Measurements from ENCODE around the gene SELENBP1. TPM values are rescaled to one million over a fixed set of nuclear protein-coding genes. Genes with fewer than 3 reads are reported as not detected.

The SELENBP1 gene
- total and polyA plus RNA-seq, 9 of the 15 experiments (the other 6 are each of a cell fraction or from before 2014, with no cell fraction given), result 25.8 to 81.2 (median 47.1) TPM

- peaks cover 3 to 35% of the 10 kb centered on the region in 2 experiments; a peak in 4 of 5 replicates for H3K4me1 ChIP-seq (replicated peaks in 1 of 2; ENCODE audit: control insufficient read depth in 2 of 2, insufficient read depth in 2 of 2, low read length in 2 of 2)
- H4K20me1 ChIP-seq (replicated peaks; ENCODE audit: control insufficient read depth, insufficient read depth, low read length), result 0 out of 2 replicates have a peak, but pooled peaks cover 5% of the 10 kb centered on the region
- ChIA-PET POLR2A (interaction anchor here (0.9 to 12.6 kb wide), 4 partner anchors 13 to 257 kb away, joined by 3 to 156 read pairs (median 4); no protein-coding TSS in a partner anchor), CTCF (ENCODE audit: low intra/inter-chr PET ratio) (interaction anchor here (0.6 kb wide), 1 partner anchor 65 kb away, joined by 3 read pairs; no protein-coding TSS in a partner anchor)
- no peaks in the 10 kb centered on the region for H3K9me3 ChIP-seq (replicated peaks; ENCODE audit: control insufficient read depth, insufficient read depth, low read depth, low read length)
- in situ Hi-C loops (cut with MboI) (no loop called here), intact Hi-C loops (cut with micrococcal nuclease) (no loop called here)
- H3K36me3 ChIP-seq (ENCODE audit: control insufficient read depth, insufficient read depth, low read length), result peaks cover 27% of the 10 kb centered on the region
- peak overlapping the region in 1 of 2 experiments; percentile 72; a peak in 1 of 4 replicates for H3K9ac ChIP-seq (ENCODE audit: insufficient read depth in 1 of 2, low read depth in 2 of 2, low read length in 2 of 2)
- TF ChIP-seq ADNP (tag; IDR thresholded peaks at IDR 0.05) (no peak), HES1 (IDR thresholded peaks at IDR 0.05; ENCODE audit: low read depth) (no peak)
- no peak overlapping the region for H3K27ac ChIP-seq (ENCODE audit: extremely low read depth, low read depth, low read length)
- 0 out of 2 replicates have a peak overlapping the region, but pooled peaks have one; percentile 97 for H3K4me2 ChIP-seq (ENCODE audit: insufficient read depth, low read length)
- H3K79me2 ChIP-seq (ENCODE audit: control insufficient read depth, insufficient read depth, low read length), result peaks cover 34% of the 10 kb centered on the region
- no peak overlapping the region; the same call in 1 of the 2 replicates for H3K4me3 ChIP-seq
- H3K9me1 ChIP-seq (ENCODE audit: control insufficient read depth, insufficient read depth, low read length), result no peaks in the 10 kb centered on the region
- no peak overlapping the region for H2AFZ ChIP-seq (ENCODE audit: low read depth, low read length)
- no TSS peak for BruUV-seq (replicated peaks)
- no peak for FAIRE-seq
- H3K27me3 ChIP-seq (ENCODE audit: control insufficient read depth in 2 of 2, insufficient read depth in 2 of 2, low read length in 2 of 2), result no peaks in the 10 kb centered on the region
- 93% methylated on average over 7 of the region's 7 CpGs for WGBS (ENCODE audit: insufficient coverage, low coverage, missing lambda C conversion rate)
- DNase-seq (ENCODE audit: extremely low read depth in 1 of 4, low spot score in 3 of 4), result no peak
- no peak for ATAC-seq
These were observed 47.3 kb downstream of the SELENBP1 start for GRCh38 chr1:151325231-151325630.

DNA sequence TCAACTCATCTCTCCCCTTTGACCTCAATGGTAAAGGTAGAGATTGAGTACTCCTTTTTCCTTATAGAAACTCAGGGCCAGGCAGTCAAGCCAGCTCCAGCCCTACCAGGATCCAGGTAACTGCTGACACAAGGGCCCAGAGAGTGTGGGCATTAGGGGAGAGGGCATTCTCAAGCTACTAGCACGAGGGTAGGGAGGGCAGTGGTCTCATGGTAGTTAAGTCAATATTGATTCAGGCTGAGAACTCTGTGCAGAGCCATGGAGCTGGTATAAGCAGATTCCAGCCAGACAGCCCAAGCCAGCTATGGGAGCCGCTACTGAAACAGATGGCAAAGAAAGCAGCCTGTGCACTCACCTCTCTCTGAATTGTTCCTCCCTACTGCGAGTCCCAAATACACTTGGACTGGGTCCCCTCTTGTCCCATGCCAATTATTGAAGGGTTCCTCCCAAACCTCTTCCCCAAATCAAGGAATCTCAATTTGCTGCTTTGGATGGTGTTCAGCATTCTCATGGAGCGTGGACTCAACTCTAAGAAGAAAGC lies 48.0 kb downstream of the SELENBP1 start:
- DNase-seq (ENCODE audit: extremely low read depth in 1 of 4, low spot score in 3 of 4), result no peak
- H3K9ac ChIP-seq (ENCODE audit: insufficient read depth in 1 of 2, low read depth in 2 of 2, low read length in 2 of 2), result no peak overlapping the region
- H2AFZ ChIP-seq (ENCODE audit: low read depth, low read length), result no peak overlapping the region
- intact Hi-C loops (cut with micrococcal nuclease) (no loop called here), in situ Hi-C loops (cut with MboI) (no loop called here)
- H3K36me3 ChIP-seq (ENCODE audit: control insufficient read depth, insufficient read depth, low read length), result peaks cover 30% of the 10 kb centered on the region
- H3K9me3 ChIP-seq (replicated peaks; ENCODE audit: control insufficient read depth, insufficient read depth, low read depth, low read length), result no peaks in the 10 kb centered on the region
- 0 out of 2 replicates have a peak, but pooled peaks cover 5% of the 10 kb centered on the region for H4K20me1 ChIP-seq (replicated peaks; ENCODE audit: control insufficient read depth, insufficient read depth, low read length)
- no peak overlapping the region for H3K4me3 ChIP-seq
- BruUV-seq (replicated peaks), result no TSS peak
- H3K4me2 ChIP-seq (ENCODE audit: insufficient read depth, low read length), result no peak overlapping the region
- ChIA-PET CTCF (ENCODE audit: low intra/inter-chr PET ratio) (interaction anchor here (0.6 kb wide), 1 partner anchor 64 kb away, joined by 3 read pairs; no protein-coding TSS in a partner anchor), POLR2A (interaction anchor here (0.9 to 12.6 kb wide), 5 partner anchors 14 to 256 kb away, joined by 3 to 156 read pairs (median 3); no protein-coding TSS in a partner anchor)
- no peak for ATAC-seq
- WGBS (ENCODE audit: insufficient coverage, low coverage, missing lambda C conversion rate), result 98% methylated on average over 4 of the region's 4 CpGs
- H3K27ac ChIP-seq (ENCODE audit: extremely low read depth, low read depth, low read length), result no peak overlapping the region
- H3K79me2 ChIP-seq (ENCODE audit: control insufficient read depth, insufficient read depth, low read length), result peaks cover 35% of the 10 kb centered on the region
- H3K4me1 ChIP-seq (replicated peaks in 1 of 2; ENCODE audit: control insufficient read depth in 2 of 2, insufficient read depth in 2 of 2, low read length in 2 of 2), result peaks cover 3 to 35% of the 10 kb centered on the region in 2 experiments; a peak in 4 of 5 replicates
- H3K27me3 ChIP-seq (ENCODE audit: control insufficient read depth in 2 of 2, insufficient read depth in 2 of 2, low read length in 2 of 2), result no peaks in the 10 kb centered on the region
- H3K9me1 ChIP-seq (ENCODE audit: control insufficient read depth, insufficient read depth, low read length), result no peaks in the 10 kb centered on the region
- no peak for FAIRE-seq
- TF ChIP-seq NKRF (IDR thresholded peaks at IDR 0.05; ENCODE audit: borderline replicate concordance) (no peak), CHD4 (IDR thresholded peaks at IDR 0.05; ENCODE audit: insufficient read depth, insufficient replicate concordance, low read depth, low read length, poor library complexity, severe bottlenecking) (no peak), MIER1 (IDR thresholded peaks at IDR 0.05; ENCODE audit: low read depth) (no peak), ZNF316 (IDR thresholded peaks at IDR 0.05) (no peak)
- TF ChIP-seq, protein P1, sequence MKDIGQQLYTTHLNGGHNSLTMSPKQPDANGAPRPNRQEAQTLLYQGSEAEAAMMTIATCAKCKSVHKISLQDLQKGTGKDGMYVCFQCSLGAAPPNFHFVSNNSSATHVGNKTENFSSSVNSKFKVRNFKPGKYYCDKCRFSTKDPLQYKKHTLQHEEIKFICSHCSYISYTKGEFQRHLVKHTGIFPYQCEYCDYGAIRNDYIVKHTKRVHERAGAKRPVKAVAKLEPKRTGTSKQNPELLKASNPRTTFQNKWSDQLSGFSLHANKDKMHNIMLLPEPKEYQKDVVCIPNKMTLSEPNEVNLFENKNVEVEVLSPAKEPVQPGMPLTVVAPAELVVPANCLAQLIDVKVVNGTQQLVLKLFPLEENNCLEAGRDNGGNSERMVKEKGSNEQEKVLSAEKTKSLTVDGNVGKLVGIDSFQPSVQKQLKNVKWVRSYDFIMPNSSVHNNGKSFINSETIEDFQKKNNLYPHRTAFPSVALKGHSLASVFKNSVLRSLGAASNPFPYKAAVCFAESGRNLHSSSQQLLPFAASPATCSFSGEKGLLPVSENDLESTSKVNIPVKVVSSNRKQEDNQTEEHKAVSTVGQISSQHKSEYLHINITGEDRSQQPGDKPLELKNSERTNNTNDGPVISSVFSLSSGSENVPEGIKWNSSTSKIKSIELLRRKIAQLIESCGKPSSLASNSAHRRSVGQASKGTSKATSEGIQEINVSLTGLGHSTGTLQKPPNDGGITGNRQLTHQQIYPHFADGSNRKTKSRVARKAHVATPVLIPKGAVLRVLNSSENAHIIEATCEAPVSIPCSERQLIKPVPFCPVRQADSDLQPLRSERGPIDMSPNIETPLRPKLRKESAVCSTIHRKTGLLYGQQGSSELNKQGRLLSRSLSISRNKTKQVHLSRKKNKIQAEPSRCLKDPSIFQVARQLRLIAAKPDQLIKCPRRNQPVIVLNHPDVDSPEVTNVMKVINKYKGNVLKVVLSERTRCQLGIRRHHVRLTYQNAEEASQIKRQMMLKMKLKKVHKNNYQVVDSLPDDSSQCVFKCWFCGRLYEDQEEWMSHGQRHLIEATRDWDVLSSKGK (CRISPR knock-in tag; IDR thresholded peaks at IDR 0.05), result no peak
